Embryonic facial prominence (tissue), 1 donor: ENCODE measurements around the gene PTPRD.

Source experiments
- DNase-seq: peaks from one replicate; pipeline ENCODE4 v3.0.0-alpha.2; 2016; ENCODE audit errors: extremely low spot score

The PTPRD gene

DNA sequence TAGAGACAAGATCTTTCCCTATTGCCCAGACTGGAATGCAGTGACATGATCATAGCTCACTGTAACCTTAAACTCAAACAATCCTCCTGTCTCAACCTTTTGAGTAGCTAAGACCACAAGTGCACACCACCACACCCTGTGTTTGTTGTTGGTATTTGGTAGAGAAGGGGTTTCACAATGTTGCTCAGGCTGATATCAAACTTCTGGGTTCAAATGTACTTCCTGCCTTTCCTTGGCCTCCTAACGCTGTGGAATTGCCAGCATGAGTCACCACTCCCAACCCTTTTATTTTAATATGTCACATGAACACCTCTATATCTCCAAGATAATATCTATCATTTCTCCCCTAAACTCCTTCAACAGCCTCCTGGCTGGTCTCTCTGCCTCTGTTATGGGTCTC is 719.0 kb downstream of the PTPRD start:
- no peak for DNase-seq

DNA sequence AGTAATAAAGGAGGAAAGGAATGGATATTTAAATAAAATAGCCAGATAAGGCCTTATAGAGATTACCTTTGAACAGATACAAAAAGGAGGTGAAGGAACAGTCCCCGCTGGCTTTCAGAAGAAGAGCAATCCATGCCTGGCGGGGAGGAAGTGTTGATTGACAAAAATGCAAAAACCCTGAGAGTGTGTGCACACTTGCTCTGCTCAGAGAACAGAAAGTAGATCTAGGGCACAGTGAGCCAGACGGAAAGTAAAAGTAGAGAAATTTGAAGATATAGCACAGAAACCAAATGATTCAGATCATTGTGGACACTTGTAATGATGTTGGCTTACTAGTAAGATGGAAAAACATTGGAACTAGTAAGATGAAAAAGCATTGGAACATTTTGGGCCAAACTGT is 720.6 kb downstream of the PTPRD start:
- no peak for DNase-seq

DNA sequence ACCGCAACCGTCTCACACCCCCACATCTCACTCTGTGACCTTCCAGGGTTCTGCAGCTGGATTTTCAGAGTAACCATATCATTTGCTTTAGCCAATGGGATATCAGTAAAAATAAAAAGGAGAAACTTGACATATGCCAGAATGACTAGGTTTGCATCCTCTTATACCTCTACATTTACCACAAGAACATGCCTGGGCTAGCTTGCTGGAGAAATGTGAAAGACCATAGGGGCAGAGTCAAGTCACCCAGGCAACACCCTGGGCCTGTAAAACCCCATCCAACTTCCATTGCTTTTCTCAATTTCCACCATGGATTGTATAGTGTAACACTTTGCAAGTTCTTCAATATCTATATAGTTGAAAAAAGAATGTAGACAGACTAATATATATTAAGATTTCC is 731.1 kb downstream of the PTPRD start:
- DNase-seq: no peak

DNA sequence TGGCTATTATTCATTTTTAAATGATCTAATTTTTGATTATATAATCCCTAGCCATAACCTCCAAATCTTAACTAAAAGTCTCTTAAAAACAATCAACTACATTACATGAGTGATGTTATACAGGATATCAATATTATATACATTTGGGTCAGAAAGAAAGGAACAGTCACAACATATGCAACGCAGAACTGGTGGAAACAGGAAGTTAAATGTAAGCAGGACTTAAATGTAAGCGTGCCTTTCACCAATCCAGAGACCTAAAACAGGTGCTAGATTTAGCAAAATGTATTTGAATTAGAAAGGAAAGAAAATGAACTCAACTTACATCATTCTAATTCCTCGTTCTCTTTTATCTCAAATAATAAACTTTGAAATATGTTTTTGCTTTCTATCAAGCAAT is 738.5 kb downstream of the PTPRD start:
- no peak for DNase-seq

DNA sequence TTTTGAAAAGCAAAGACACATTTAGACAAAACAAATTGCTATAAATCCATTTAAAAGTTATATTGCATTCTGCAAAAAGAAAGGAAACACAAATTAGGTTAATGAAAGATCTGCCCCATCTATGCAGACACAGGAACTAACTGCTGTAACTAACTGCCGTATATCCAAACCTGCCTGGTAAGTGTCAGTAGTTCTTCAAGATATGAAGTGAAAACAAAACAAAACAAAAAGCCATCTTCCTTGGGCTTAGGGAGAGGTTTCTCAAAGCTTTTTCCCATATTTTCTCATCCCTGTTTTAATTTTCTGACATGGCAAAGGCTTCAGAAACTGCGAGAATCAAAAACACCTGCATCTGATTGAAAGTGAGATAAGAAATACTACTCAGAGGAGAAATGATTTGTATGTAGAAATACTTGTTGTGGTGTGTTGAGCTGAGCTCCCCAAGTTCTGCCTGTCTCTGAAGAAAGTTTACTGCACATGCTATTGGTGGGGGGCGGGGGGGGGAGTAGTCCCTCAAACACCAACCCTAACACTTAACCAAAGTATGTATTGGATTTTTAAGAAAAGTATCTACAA is 750.5 kb downstream of the PTPRD start:
- no peak for DNase-seq

DNA sequence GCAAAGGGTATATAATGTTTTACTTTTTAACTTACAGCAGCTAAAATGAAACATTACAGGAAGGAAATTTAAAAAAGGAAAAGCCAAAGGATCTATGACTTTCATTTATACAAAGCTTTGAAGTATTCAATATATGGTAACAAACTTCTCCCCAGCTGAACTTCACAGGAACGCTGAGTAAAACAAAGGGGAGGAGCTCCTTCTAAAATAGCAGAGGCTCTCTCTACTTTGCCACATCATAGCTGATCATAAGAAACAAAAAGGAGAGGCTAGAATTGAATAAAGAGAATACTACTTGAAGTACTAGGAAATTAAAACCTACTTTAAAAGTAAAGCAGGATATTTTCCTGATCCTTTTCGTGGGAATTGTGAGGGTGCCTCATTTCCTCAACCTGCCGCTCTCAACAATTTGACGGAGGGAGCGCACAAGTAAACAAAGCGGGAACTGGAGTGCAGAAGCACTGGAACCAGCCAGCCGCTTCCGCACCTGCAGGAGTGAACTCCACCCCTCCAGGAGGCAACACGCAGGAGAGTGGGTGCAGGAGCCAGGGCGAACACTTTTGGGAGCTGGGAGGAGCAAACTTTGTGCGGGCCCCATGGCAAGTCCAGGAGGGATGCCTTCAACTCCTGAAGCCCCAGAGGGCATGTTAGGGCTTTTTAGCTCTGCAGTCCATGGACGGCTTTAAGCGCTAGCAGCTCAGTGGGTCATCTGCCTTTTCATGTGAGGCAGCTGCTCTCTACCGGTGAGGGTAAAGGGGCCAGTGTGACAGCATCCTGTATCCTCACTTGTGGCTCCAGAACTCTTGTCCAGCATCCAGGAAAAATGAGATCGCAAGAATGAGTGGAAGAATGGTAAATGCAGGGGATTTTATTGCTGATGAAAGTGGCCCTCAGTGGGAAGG is 757.4 kb downstream of the PTPRD start:
- DNase-seq: no peak

DNA sequence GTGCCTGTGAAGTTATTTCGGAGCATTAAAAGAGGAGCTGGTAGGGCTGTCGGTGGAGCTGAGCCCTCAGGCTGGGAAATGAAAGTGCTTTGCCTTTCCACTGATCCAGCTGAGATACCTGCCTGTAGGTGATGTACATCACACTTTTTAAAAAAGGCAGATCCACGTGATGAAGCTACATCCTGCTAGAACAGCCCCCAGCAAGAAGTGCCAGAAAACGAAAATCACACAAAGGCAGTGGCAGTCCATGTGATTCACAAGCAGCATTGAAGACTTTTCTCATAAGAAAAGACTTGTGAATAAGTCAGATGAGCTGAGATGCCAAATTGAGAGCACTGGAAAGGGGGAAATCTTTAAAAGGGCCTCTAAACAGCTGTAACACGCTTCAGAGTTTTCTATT is 765.1 kb downstream of the PTPRD start:
- DNase-seq: no peak

DNA sequence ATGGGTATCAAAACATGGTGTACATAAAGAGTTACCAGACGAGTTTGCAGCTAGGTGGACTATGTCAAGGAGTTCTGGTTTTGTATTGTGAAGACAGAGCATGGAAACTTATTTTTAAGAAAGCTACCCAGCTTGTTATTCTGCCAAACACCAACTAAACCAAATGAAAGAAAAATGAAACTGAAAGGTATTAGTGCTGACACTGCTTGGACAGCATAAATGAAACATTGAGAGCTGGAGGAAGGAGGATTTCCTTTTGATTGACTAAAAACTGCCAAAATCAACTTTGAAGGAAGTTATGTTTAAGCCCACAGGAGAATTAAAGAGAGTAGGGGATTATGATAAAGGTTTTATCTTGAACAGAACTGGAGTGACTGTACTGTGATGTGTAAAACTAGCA is 766.2 kb downstream of the PTPRD start:
- no peak for DNase-seq

DNA sequence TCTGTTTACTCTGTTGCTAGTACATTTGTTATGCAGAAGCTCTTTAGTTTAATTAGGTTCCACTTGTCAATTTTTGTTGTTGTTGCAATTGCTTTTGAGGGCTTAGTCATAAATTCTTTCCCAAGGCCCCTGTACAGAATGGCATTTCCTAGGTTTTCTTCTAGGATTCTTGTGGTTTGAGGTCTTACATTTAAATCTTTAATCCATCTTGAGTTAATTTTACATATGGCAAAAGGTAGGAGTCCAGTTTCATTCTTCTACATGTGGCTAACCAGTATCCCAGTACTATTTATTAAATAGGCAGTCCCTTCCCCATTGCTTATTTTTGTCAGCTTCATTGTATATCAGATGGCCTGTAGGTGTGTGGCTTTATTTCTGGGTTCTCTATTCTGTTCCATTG is 792.4 kb downstream of the PTPRD start:
- DNase-seq: no peak

DNA sequence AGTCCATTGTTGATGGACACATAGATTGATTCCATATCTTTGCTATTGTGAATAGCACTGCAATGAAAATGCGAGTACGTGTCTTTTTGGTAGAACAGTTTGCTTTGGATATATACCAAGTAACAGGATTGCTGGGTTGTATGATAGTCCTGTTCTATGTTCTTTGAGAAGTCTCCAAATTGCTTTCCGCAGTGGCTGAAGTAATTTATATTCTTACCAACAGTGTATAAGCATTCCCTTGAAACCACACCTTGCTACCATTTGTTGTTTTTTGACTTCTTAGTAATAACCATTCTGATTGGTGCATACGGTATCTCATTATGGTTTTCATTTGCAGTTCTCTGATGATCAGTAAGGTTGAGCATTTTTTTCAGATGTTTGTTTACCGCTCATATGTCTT is 792.9 kb downstream of the PTPRD start:
- DNase-seq: no peak

DNA sequence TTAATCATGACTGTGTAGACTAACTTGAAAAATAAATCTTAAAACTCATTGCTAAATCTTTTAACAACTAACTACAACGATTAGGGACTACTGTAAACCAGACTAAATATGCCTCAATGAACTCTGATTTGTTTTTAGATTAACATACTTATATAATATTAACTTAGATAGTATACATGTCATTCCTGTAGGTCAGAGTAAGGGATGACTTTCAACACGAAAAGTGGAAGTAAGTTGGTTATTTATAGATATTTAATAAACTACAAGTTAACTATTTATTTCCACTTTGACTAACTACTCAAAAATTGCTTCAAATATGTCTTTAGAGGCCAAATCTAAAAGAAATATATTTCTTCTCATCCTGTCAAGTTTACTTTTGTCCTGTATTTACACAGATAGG is 795.6 kb downstream of the PTPRD start:
- DNase-seq: no peak

DNA sequence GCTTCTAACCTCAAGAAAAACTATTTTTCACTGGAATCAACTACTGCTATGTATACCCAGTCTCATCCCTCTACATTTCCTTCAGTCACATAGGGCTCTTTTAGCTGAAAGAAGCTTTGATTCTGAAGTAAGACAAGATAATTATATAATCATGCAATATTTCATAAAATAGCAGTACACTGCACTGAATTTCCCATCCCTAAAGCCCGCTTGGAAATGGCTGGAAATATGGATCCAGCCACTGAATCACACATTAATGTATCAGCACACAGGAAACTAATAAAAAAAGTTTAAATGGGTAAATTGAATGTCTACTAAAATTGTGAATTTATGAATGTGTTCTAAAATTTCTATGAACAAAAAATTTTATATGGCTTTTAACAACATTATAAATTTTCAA is 808.7 kb downstream of the PTPRD start:
- no peak for DNase-seq

DNA sequence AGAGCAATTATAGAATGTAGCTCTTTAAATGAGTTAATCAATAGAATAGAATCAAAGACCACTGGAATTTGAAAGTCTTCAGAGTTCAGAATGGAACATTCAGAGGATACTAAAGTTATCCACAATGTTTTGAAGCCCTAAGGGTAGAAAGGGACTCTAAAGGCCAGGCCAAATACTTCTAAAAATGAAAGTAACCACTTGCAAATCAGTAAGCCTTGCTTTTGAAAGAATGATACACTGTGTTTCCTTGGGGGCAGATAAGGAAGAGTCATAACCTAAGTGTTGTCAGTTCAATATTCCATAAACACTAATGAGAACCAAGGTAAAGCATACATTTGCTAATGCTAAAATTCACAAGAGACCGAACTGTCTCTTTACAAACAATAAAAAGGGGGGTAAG is 813.5 kb downstream of the PTPRD start:
- no peak for DNase-seq

DNA sequence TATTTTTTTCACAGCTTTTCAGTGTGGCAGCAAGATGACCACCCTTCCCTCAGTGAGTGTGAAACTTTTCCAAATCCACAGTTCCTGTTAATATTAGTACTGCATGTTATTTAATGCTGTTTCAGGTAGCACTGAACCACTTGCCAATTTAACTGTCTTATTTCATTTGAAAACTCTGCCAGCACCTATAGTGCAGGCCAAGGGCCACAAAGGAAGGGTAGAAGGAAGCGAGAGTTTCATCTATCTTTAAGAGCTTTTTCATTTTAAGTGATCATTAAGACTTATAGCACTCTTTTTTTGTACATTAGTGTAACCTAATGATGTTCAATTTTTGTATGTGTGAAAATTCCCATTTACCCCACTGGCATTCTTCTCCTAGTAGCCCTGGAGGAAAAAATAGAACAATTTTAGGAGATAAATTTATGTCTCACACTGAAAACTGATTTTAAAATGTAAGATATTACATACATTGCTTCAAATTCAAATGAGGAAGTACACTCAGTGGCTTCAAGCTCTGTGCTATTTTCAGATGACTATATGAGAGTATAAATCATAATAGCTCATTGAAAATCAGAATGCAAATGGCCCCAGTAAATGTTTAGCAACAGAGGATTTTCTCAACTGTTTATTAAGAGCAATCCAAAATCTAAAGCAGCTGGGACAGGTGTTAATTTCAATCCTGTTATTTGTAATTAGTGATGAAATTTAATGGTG is 820.5 kb downstream of the PTPRD start:
- DNase-seq: no peak

DNA sequence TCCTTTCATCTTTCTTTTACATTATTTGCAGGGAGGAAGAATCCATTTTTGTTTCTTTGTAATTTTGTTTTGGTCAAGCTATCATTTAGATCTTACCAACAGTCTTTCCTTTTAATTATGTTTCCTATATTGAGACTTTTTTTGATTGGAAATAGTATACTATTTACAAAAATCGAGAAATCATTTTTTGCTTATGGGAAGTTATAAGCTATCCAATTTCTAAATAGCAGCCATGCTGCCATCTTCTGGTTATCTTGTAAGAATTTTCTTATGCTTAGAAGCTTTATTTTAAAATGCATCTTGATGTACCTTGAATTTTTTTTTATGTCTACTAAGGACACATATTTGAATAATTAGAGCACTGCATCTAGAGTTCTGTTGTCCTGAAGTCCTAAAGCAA is 821.2 kb downstream of the PTPRD start:
- no peak for DNase-seq

DNA sequence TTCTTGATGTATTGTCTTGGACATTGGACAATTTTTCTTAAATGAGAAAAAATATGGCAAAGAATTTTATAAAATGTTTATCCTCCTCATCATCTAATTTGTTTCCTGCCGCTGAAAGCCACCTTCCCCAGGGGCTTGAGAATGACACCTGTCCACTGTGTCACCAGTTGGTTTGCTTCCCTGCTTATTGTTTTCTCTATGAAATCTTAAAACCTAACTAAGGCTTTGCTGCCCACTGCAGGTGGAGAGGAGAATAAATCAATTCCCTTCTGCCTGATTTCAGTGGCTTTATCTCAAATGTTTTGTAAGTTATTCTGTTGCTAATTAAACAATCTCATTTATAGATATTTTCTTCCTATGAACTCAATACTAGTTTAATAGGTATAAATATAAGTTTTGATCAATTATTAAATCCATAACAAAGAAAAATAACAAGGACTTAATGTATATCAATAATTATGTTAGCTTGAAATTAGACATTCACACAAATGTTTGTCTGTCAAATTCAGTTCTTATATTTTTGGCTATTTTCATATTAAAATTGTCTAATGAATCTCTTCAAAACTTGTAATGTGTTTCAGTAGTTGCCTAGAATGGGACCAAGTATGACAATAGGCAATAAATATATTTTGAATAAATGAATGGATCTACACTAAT is 822.5 kb downstream of the PTPRD start:
- no peak for DNase-seq

DNA sequence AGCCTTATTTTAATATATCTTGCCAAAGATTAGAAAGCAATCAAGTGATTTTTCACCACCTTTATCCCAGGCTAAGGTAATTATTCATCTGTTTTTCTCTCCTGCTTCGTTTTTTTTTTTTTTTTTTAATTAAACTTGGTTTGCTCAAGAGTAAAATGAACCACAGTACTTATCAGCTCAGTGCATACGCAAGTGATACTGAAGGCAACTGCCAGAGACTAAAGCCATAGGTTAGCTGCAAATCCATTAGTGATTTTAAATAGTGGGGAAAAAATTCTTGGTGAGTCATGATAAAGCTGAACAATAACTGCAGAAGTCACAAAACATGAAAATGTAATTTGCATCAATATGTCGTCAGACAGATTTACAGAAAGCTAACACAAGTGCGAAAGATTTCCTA is 829.1 kb downstream of the PTPRD start:
- DNase-seq: no peak

DNA sequence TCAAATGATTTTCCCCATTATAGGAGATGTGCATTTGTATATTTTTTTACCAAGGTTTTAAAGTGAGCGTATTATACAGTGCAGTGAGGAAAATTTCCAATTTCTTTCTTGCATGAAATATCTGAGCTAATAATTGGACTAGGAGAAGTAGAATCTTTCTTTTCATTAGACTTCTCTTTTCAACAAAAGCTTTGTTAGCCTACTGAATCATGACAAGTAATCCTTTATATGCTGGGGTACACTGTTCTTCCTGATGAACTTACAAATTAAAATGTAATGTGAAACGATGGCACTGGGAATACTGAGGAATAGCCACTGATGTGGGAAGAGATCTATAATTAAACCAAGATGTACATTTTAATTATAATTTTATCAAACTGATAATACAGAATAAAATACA is 829.6 kb downstream of the PTPRD start:
- DNase-seq: no peak

DNA sequence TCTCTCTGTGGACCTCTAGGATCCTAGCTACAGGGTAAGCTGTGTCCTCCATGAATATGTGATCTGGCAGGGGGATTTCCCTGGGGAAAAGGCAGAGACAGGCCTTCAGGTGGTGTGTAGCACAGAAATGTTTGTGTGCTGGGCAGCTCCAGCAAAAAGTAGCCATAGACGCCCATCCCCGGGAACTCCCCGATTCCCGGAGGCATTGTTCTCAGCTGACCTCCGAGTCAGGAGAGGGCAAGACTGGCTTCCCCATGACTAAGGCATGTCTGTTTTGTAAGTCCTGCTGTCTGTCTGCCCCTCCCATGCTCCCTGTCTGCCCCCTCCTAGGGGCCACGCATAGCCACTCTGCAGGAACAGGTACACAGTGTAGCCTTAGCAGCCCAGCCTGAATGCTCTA is 834.5 kb downstream of the PTPRD start:
- no peak for DNase-seq

DNA sequence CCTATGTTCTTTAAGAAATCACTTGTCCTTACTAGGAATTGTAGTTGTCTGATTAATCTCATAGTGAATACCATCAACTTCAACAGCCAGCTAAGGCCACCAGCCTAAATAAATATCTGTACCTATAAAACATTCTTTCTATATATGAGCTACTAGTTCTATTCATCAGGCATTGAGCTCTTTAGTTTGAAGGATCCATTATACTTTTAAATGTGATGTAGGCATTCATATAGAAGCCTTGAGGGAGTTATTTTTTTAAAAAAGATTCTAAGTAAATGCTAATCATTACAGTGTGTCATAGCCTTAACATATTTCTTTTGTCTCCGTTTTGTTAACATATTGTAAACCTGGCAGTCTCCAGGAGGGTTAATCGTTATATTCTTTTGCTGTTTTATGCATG is 838.3 kb downstream of the PTPRD start:
- no peak for DNase-seq

DNA sequence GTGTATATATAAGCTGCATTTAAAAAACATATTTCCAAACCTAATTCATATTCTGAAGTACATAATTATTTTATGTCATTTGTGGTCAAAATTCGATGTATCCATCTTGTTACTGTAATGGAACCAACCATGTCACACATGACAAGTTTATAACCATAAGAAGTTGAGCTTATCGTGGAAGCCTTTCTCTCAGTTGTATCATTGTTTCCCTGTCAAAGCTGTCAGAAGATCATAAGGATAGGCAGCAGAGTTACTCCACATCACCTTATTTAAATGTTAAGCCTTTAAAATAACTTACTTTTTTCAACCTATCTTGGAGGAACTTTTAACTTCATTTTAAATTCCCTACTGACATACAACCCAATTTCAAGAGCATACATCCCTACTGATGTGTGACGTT is 841.5 kb downstream of the PTPRD start:
- no peak for DNase-seq

DNA sequence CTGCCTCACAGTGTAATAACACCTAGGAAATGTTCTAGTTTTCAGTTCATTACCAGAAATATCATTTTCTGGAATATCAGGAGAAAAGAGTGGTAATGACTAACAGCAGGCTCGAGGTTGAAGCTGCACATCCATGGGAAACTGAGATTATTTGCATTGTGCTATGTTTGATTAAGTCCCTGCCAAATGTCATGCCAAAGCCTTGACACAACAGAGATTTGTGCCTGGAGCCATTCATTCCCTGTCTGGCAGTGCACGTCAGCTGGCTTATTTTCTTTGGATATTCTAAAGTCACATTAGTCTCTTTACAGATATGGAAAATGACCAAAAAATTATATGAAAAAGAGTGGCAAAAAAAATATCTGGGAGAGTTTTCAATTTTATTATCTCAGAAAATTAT is 848.0 kb downstream of the PTPRD start:
- no peak for DNase-seq

DNA sequence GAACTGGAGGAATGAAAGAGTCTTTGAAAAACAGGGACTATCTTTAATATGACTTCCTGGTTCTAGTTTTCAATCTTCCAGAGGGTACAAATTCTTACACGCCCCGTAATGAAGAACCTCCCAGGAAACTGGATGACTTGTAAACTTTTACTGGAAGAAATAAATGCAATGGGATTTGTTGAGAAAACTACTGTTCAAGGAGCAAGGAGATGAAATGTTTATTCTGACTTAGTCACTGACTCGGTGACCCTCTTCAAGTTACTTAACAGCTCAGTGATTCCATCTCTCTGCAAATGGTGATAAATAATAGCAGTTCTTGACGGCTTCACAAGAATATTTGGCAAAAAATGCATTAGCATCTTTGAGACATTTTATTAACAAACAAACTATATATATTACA is 858.6 kb downstream of the PTPRD start:
- no peak for DNase-seq
